DND-41 (cell line): Measurements from ENCODE around the gene SPATS2L.

ENCODE experiments used
- ATAC-seq: fragments of 200-7000 bp; cut with Tn5 transposase; 3 replicates; pipeline ENCODE4 v1.9.1; 2021; ENCODE audit warnings: low read depth; ENCODE audit not compliant: insufficient read depth
- DNase-seq: peaks from one replicate; pipeline ENCODE4 v3.0.0-alpha.2; 2020
- H2AFZ ChIP-seq: 2 replicates; pipeline ENCODE4 v1.6.0; 2012; ENCODE audit warnings: low read depth, low read length
- H3K27ac ChIP-seq: 2 replicates; pipeline ENCODE4 v1.5.1; 2012; ENCODE audit warnings: low read length, inconsistent platforms
- H3K27me3 ChIP-seq: fragments of 200-600 bp; sonication (generic); 2 replicates; pipeline ENCODE4 v1.6.0; 2012; ENCODE audit warnings: low read length, mild to moderate bottlenecking, inconsistent platforms; ENCODE audit not compliant: insufficient read depth, poor library complexity
- H3K36me3 ChIP-seq: 2 replicates; pipeline ENCODE4 v1.5.1; 2012; ENCODE audit warnings: low read length, inconsistent platforms; ENCODE audit not compliant: insufficient read depth
- H3K4me1 ChIP-seq: 2 replicates; pipeline ENCODE4 v1.5.1; 2012; ENCODE audit warnings: mild to moderate bottlenecking, low read length; ENCODE audit not compliant: insufficient read depth
- H3K4me2 ChIP-seq: 2 replicates; pipeline ENCODE4 v1.6.0; 2012; ENCODE audit warnings: mild to moderate bottlenecking, moderate library complexity, low read length, inconsistent platforms; ENCODE audit not compliant: insufficient read depth
- H3K4me3 ChIP-seq, 2 experiments: fragments of 200-600 bp in 1 of 2; shearing (Covaris generic) in 1 of 2; 2 replicates each; pipeline ENCODE4 v1.5.1; 2012 to 2016; ENCODE audit warnings: inconsistent platforms in 2 of 2, low read length in 2 of 2, mild to moderate bottlenecking in 2 of 2, low read depth in 1 of 2, moderate library complexity in 1 of 2
- H3K79me2 ChIP-seq: 2 replicates; pipeline ENCODE4 v1.6.0; 2012; ENCODE audit warnings: low read length, inconsistent platforms; ENCODE audit not compliant: insufficient read depth
- H3K9ac ChIP-seq: 2 replicates; pipeline ENCODE4 v1.6.0; 2012; ENCODE audit warnings: low read depth, mild to moderate bottlenecking, inconsistent platforms, low read length, moderate library complexity
- H3K9me3 ChIP-seq: 2 replicates; pipeline ENCODE4 v1.5.1; 2012; ENCODE audit warnings: low read length, moderate library complexity, mild to moderate bottlenecking, inconsistent platforms; ENCODE audit not compliant: insufficient read depth, severe bottlenecking
- H4K20me1 ChIP-seq: 2 replicates; pipeline ENCODE4 v1.6.0; 2012; ENCODE audit warnings: low read length; ENCODE audit not compliant: insufficient read depth
- CTCF ChIP-seq: IDR thresholded peaks from 2 replicates; pipeline ENCODE4 v1.5.1; 2012; ENCODE audit warnings: borderline replicate concordance, low read length, moderate library complexity, mild to moderate bottlenecking; ENCODE audit not compliant: poor library complexity, severe bottlenecking; ENCODE audit errors: extremely low read depth
- EZH2 ChIP-seq: IDR thresholded peaks from 3 replicates; pipeline ENCODE4 v1.6.1; 2012; ENCODE audit warnings: borderline replicate concordance, low read depth, mild to moderate bottlenecking, moderate library complexity, low read length, inconsistent platforms; ENCODE audit not compliant: severe bottlenecking

SPATS2L gene

GRCh38 chr2:200456567-200456966 is 150.1 kb downstream of the SPATS2L start:
- no peaks in the 10 kb centered on the region for H3K9me3 ChIP-seq
- no peak overlapping the region for H3K9ac ChIP-seq
- H2AFZ ChIP-seq = no peak overlapping the region
- H4K20me1 ChIP-seq = no peaks in the 10 kb centered on the region
- DNase-seq (no peak), ATAC-seq (no peak)
- no peak for TF ChIP-seq CTCF
- TF ChIP-seq EZH2 = no peak
- peaks cover 13% of the 10 kb centered on the region for H3K27me3 ChIP-seq
- no peaks in the 10 kb centered on the region for H3K79me2 ChIP-seq
- no peak overlapping the region for H3K4me2 ChIP-seq
- no peak overlapping the region for H3K4me3 ChIP-seq
- H3K36me3 ChIP-seq = no peaks in the 10 kb centered on the region
- no peak overlapping the region for H3K27ac ChIP-seq
- no peaks in the 10 kb centered on the region for H3K4me1 ChIP-seq

- H4K20me1 ChIP-seq = no peaks in the 10 kb centered on the region
- no peak overlapping the region for H3K9ac ChIP-seq
- no peaks in the 10 kb centered on the region for H3K79me2 ChIP-seq
- H3K36me3 ChIP-seq = no peaks in the 10 kb centered on the region
- no peaks in the 10 kb centered on the region for H3K4me1 ChIP-seq
- TF ChIP-seq CTCF (no peak), EZH2 (no peak)
- H2AFZ ChIP-seq = no peak overlapping the region
- no peak overlapping the region for H3K27ac ChIP-seq
- peaks cover 13% of the 10 kb centered on the region for H3K27me3 ChIP-seq
- H3K4me3 ChIP-seq = no peak overlapping the region
- H3K4me2 ChIP-seq = no peak overlapping the region
- no peak for DNase-seq
- ATAC-seq = no peak
- H3K9me3 ChIP-seq = no peaks in the 10 kb centered on the region
These were observed 152.6 kb downstream of the SPATS2L start for GRCh38 chr2:200459101-200459500.

- H3K9me3 ChIP-seq = no peaks in the 10 kb centered on the region
- no peak overlapping the region for H2AFZ ChIP-seq
- H3K9ac ChIP-seq = no peak overlapping the region
- no peak overlapping the region for H3K4me3 ChIP-seq
- DNase-seq (no peak), ATAC-seq (no peak)
- no peak overlapping the region for H3K27ac ChIP-seq
- no peaks in the 10 kb centered on the region for H3K4me1 ChIP-seq
- H3K4me2 ChIP-seq = no peak overlapping the region
- no peaks in the 10 kb centered on the region for H3K36me3 ChIP-seq
- no peaks in the 10 kb centered on the region for H3K79me2 ChIP-seq
- H3K27me3 ChIP-seq = peaks cover 5% of the 10 kb centered on the region
- TF ChIP-seq CTCF (no peak), EZH2 (no peak)
- H4K20me1 ChIP-seq = no peaks in the 10 kb centered on the region
These were observed 155.6 kb downstream of the SPATS2L start for GRCh38 chr2:200461846-200462710.
